A673 (cell line): ENCODE results near the gene NCCRP1.

Experiments used
- CTCF ChIP-seq: fragments of 300-800, 200-600 bp; sonication (generic); conservative IDR thresholded peaks from 2 replicates; pipeline ENCODE4 v1.5.1; 2017; ENCODE audit warnings: low read depth, mild to moderate bottlenecking, antibody characterized with exemption, low read length, moderate library complexity, mixed read lengths
- EZH2 ChIP-seq: fragments of 200-600 bp; sonication (generic); IDR thresholded peaks from 2 replicates; pipeline ENCODE4 v1.6.1; 2017; ENCODE audit warnings: borderline replicate concordance, low read depth, mild to moderate bottlenecking, mixed read lengths, antibody characterized with exemption, low read length; ENCODE audit not compliant: poor library complexity, severe bottlenecking

GRCh38 chr19:39180749-39181148, 16.0 kb upstream of the NCCRP1 start:
- no peak for TF ChIP-seq CTCF
- no peak for TF ChIP-seq EZH2
